GM18499 (cell line): ENCODE results near the gene BBS12.

Experiments
- ATAC-seq: cut with Tn5 transposase; IDR thresholded peaks from one replicate; pipeline ENCODE4 v1.9.1; 2021; ENCODE audit warnings: moderate number of reproducible peaks; ENCODE audit not compliant: insufficient read depth, unreplicated experiment

Gene BBS12

DNA sequence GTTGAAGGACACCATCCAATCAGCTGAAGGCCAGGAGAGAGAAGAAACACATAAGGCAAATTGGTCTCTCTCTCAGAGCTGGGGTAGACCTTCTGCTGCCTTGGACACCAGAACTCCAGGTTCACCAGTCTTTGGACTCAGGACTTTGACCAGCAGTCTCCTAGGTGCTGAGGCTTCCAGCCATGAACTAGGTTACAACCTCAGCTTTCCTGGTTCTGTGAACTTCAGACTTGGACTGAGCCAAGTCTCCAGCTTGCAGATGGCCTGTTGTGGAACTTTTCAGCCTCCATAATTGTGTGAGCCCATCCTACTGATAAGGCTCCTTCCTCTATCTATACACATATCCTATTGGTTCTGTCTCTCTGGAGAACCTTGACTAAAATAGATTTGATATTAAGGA, 20.6 kb upstream of the BBS12 start:
- no peak for ATAC-seq

- no peak for ATAC-seq
Measured at GRCh38 chr4:122712782-122713181, 19.7 kb upstream of the BBS12 start.

- no peak for ATAC-seq
Measured at GRCh38 chr4:122715221-122715620, 17.3 kb upstream of the BBS12 start.

GRCh38 chr4:122716825-122717448, 15.6 kb upstream of the BBS12 start:
- no peak for ATAC-seq

DNA sequence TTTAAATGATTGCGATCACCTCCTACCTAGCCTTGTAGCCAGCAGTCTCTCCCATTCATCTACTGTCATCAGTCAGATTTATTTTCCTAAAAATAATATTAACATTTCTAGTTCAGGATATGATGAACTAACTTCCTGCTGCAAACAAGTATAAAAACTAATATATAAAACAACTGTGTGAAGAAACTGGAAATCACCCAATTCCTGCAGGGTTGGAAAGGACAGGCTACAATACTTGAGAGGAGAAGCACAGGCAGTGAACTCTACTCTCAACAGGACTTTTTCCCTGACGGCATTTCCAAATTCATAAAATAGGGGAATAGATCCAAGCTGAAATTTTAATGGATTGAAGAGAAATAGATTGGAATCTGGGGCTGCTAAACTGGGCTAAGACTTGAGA, 14.2 kb upstream of the BBS12 start:
- ATAC-seq, result no peak

DNA sequence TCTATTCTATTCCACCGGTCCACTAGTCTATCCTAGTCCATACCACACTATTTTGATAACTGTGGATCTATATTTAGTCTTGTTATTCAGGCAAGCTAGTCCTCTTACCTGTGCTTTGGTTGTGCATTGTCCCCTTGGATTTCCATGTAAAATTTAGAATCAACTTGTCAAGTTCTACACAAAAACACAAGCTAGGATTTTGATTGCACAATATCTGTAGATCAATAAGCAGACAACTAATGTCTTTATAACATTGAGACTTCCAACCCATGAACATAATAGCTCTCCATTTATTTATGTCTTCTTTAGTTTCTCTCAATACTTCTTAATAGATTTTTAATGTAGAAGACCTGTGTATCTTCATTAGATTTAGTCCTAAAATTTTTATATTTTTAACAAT, 10.2 kb upstream of the BBS12 start:
- no peak for ATAC-seq

GRCh38 chr4:122728856-122729255, 3.6 kb upstream of the BBS12 start:
- ATAC-seq, result no peak

GRCh38 chr4:122731676-122732075, 828 bp upstream of the BBS12 start:
- ATAC-seq, result no peak

DNA sequence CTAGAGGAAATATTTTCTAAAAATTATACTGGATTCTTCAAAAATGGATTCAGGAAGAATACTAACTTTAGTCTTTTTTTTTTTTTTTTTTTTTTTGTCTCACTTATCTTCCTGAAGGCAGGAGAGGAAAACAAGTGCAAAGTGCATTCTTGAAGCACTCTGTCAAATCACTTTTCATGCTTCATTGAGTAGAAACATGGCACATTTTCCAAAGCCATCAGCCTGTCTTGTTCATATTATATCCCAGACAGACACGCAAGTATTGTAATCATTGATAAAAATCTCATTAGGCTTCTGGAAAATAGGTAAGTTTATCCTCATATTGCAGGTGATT, 1.2 kb downstream of the BBS12 start:
- ATAC-seq, result no peak

- ATAC-seq, result no peak
Measured at GRCh38 chr4:122739174-122739573, 6.7 kb downstream of the BBS12 start.

DNA sequence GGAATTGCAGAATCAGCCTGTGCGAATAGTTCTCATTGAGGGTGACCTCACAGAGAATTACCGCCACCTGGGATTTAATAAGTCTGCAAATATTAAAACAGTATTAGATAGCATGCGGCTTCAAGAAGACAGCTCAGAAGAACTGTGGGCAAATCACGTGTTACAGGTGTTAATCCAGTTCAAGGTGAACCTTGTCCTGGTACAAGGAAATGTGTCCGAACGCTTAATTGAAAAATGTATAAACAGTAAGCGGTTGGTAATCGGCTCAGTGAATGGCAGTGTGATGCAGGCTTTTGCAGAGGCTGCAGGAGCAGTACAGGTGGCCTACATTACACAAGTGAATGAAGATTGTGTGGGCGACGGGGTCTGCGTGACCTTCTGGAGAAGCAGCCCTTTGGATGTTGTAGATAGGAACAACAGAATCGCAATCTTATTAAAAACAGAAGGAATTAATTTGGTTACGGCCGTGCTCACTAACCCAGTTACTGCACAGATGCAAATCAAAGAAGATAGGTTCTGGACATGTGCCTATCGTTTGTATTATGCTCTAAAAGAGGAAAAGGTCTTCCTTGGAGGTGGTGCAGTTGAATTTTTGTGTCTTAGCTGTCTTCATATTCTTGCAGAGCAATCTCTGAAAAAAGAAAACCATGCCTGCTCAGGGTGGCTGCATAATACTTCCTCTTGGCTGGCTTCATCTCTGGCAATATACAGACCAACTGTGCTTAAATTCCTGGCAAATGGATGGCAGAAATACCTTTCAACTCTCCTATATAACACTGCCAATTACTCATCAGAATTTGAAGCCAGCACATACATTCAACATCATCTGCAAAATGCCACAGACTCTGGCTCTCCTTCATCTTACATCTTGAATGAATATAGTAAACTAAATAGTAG, 10.7 kb downstream of the BBS12 start:
- no peak for ATAC-seq

GRCh38 chr4:122744229-122744628, 11.7 kb downstream of the BBS12 start:
- ATAC-seq, result no peak

GRCh38 chr4:122746485-122746965, 14.0 kb downstream of the BBS12 start:
- no peak for ATAC-seq

- ATAC-seq, result no peak
Measured at GRCh38 chr4:122747068-122747467, 14.6 kb downstream of the BBS12 start.

DNA sequence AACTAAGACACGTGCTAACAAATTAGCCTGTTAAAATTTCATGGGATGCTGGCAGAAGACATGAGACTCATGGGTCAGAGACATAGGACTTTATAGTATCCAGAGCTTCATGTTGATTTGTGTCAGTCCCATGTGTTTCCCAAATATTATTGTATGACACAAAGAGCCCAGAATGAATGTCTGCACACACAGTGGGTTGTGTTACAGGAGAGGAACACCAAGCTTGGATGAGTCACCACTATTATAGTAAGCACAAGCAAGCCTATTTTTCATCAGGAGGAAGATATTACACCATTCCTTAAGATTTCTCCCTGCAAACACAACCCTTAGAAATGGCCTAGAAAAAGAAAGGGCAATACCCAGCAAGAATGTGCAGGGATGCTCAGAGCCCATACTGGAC, 15.4 kb downstream of the BBS12 start:
- ATAC-seq, result no peak

DNA sequence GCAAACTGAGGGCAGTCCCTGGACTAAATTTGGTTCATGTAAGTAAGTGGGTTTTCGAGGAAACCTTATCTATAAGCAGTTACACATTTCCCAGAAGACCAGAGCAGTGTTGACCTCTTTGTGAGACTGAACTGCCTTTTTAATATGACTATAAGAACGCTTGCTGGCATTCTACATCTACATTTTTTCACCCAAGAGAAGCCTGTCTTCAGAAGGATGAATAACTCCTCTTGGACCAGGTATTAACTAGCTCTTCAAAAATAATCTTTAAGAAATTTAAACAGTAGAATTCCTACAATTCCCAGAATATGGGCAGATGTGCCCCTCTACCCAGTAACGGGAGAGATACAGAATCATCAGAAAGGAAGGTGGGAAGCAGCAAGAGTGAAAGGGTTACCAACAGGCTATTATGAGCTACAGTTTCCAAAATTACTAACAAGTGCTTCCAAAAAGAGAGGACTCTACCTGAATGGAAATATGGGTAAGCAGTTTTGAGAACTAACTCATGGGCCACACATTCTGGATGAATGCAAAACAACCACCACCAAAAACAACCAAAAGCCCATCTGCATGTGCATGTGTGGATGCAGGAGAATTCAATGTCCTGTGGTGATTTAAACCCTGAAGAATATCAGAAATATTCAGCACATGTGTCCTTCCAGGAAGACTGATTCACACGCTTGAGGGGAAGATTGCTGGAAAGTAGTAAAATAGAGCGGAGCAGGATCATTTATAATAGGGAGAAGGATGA, 17.4 kb downstream of the BBS12 start:
- no peak for ATAC-seq

GRCh38 chr4:122755675-122756074, 23.2 kb downstream of the BBS12 start:
- no peak for ATAC-seq

GRCh38 chr4:122758033-122758432, 25.5 kb downstream of the BBS12 start:
- no peak for ATAC-seq

- no peak for ATAC-seq
Measured at GRCh38 chr4:122759639-122760310, 27.3 kb downstream of the BBS12 start.

DNA sequence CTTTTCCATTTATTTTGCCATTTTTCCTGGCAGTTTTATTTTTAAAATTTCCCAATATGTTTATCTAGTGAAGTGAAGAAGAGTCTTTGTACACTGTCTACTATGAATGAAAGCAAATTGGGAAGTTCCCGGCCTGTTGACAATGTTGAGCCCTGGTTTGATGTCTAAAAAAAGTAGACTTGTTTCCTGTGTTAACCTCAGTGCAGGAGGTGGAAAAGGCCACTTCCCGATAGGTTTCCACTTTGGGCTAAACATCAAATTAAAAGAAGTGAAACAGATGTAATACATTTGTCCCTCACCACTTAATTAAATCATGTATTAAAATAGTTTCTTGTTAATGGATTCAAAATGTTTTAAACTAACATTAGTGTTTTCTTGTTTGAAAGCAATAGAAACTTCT, 30.0 kb downstream of the BBS12 start:
- ATAC-seq, result no peak
